ENCODE data around the gene UCMA. TPM values are rescaled to one million over a fixed set of nuclear protein-coding genes. Genes with fewer than 3 reads are reported as not detected.

UCMA gene
- total and polyA plus RNA-seq, 10 of the 15 experiments (the other 5 are each of a cell fraction or from before 2014, with no cell fraction given) = 0.15 TPM; not detected in 9

DNA sequence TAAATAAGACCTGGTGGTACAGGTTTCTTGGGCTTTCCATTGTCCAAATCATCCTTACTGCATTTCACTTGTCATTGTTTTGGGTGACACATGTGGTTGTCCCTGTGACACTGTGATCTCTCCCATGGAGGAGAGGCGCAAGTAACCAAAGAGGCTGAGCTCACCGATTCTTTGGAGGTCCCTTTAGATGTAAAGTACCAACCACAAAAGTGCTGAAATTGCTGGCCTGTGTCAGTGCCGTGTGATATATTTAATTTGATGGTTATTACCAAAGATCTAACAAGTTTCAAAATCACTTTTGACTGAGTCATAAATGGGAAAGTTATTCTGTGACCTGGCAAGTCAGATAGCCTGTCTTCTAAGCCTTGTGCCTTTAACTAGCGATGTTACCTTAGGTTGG lies 53.4 kb downstream of the UCMA start (continued):
- no peak for TF ChIP-seq TCF3 (IDR thresholded peaks at IDR 0.05; ENCODE audit: borderline replicate concordance, insufficient read depth, low read depth, low read length)
- TF ChIP-seq CBX5 (IDR thresholded peaks at IDR 0.05; ENCODE audit: low read depth) = no peak
- no peak for TF ChIP-seq ZSCAN29 (IDR thresholded peaks at IDR 0.05)
- no peak for TF ChIP-seq ZNF622 (IDR thresholded peaks at IDR 0.05)
- TF ChIP-seq RAD21 (IDR thresholded peaks at IDR 0.05; ENCODE audit: insufficient read depth, low read depth, low read length) = no peak

DNA sequence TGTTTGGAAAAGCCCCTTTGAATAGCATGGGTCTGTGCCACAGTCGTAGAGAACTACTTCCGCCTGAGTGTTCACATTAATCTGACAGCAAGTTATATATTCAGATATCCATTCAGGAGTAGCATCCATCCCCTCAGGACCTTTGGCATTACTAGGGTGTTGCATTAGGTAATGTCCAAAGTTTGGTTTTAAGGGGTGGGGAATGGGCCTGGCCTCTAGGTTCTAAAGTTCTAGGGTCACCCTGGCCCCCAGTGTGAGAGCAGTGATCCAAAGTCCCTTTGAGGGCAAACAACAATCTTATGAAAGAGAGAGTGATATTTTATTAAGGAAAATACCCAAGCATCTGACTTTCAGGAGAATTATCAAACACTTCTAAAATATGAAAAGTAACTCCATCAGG lies 60.6 kb downstream of the UCMA start:
- no peak for ATAC-seq
- H3K9me3 ChIP-seq (replicated peaks; ENCODE audit: control insufficient read depth, insufficient read depth, low read length) = no peaks in the 10 kb centered on the region
- no peak overlapping the region for H3K4me3 ChIP-seq
- H2AFZ ChIP-seq (ENCODE audit: control insufficient read depth, low read depth, low read length) = no peak overlapping the region
- no peaks in the 10 kb centered on the region for H4K20me1 ChIP-seq (ENCODE audit: control insufficient read depth, insufficient read depth)
- no peaks in the 10 kb centered on the region for H3K79me2 ChIP-seq (ENCODE audit: control insufficient read depth, insufficient read depth, low read length)
- 93% methylated on average over 2 of the region's 2 CpGs for WGBS (ENCODE audit: insufficient coverage, insufficient replicate concordance, low lambda C conversion rate, missing lambda C conversion rate)
- ChIA-PET RAD21 (ENCODE audit: unreplicated experiment) (no interaction called here), SMC1A (ENCODE audit: uncharacterized antibody, unreplicated experiment) (no interaction called here), POLR2A (interaction anchor here (0.6 kb wide), 1 partner anchor 12 kb away, joined by 3 read pairs; no protein-coding TSS in a partner anchor), CTCF (interaction anchor here (1.3 kb wide), 1 partner anchor 13 kb away, joined by 4 read pairs; no protein-coding TSS in a partner anchor)
- intact Hi-C loops (cut with micrococcal nuclease; ENCODE audit: unreplicated experiment) (no loop called here), in situ Hi-C loops (cut with MboI) (no loop called here)
- no peaks in the 10 kb centered on the region for H3K4me1 ChIP-seq (ENCODE audit: control insufficient read depth, insufficient read depth, low read length)
- no peak overlapping the region for H3K4me2 ChIP-seq (ENCODE audit: control insufficient read depth, insufficient read depth)
- no peak for DNase-seq (ENCODE audit: low read depth, low spot score)
- H3K36me3 ChIP-seq (ENCODE audit: control insufficient read depth in 2 of 2, insufficient read depth in 2 of 2, low read length in 1 of 2) = peaks cover 8 to 18% of the 10 kb centered on the region in 2 experiments
- H3K27me3 ChIP-seq (replicated peaks in 1 of 2; ENCODE audit: control insufficient read depth in 2 of 2, insufficient read depth in 2 of 2, low read length in 1 of 2) = no peaks in the 10 kb centered on the region
- BruUV-seq (replicated peaks) = no TSS peak
- no peak overlapping the region for H3K27ac ChIP-seq (ENCODE audit: control insufficient read depth, insufficient read depth)
- H3K9ac ChIP-seq (ENCODE audit: control insufficient read depth, insufficient read depth, low read length) = no peak overlapping the region
- FAIRE-seq = no peak
- TF ChIP-seq MTA2 (IDR thresholded peaks at IDR 0.05; ENCODE audit: low read depth) (no peak), FOXK2 (IDR thresholded peaks at IDR 0.05) (no peak), NR2F1 (conservative IDR thresholded peaks at IDR 0.05) (no peak), IKZF2 (IDR thresholded peaks at IDR 0.05) (no peak), NR2C2 (IDR thresholded peaks at IDR 0.05; ENCODE audit: borderline replicate concordance, control insufficient read depth, insufficient read length, low read depth) (no peak), TCF3 (IDR thresholded peaks at IDR 0.05; ENCODE audit: borderline replicate concordance, insufficient read depth, low read depth, low read length) (no peak), PAX5 (IDR thresholded peaks at IDR 0.05; ENCODE audit: borderline replicate concordance, low read depth, low read length) (no peak)
- TF ChIP-seq, protein P1, sequence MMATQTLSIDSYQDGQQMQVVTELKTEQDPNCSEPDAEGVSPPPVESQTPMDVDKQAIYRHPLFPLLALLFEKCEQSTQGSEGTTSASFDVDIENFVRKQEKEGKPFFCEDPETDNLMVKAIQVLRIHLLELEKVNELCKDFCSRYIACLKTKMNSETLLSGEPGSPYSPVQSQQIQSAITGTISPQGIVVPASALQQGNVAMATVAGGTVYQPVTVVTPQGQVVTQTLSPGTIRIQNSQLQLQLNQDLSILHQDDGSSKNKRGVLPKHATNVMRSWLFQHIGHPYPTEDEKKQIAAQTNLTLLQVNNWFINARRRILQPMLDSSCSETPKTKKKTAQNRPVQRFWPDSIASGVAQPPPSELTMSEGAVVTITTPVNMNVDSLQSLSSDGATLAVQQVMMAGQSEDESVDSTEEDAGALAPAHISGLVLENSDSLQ (IDR thresholded peaks at IDR 0.05) = no peak
- TF ChIP-seq, protein P2, sequence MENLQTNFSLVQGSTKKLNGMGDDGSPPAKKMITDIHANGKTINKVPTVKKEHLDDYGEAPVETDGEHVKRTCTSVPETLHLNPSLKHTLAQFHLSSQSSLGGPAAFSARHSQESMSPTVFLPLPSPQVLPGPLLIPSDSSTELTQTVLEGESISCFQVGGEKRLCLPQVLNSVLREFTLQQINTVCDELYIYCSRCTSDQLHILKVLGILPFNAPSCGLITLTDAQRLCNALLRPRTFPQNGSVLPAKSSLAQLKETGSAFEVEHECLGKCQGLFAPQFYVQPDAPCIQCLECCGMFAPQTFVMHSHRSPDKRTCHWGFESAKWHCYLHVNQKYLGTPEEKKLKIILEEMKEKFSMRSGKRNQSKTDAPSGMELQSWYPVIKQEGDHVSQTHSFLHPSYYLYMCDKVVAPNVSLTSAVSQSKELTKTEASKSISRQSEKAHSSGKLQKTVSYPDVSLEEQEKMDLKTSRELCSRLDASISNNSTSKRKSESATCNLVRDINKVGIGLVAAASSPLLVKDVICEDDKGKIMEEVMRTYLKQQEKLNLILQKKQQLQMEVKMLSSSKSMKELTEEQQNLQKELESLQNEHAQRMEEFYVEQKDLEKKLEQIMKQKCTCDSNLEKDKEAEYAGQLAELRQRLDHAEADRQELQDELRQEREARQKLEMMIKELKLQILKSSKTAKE (IDR thresholded peaks at IDR 0.05; ENCODE audit: low read depth, poor library complexity, severe bottlenecking) = no peak
- TF ChIP-seq, protein P3, sequence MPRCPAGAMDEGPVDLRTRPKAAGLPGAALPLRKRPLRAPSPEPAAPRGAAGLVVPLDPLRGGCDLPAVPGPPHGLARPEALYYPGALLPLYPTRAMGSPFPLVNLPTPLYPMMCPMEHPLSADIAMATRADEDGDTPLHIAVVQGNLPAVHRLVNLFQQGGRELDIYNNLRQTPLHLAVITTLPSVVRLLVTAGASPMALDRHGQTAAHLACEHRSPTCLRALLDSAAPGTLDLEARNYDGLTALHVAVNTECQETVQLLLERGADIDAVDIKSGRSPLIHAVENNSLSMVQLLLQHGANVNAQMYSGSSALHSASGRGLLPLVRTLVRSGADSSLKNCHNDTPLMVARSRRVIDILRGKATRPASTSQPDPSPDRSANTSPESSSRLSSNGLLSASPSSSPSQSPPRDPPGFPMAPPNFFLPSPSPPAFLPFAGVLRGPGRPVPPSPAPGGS (IDR thresholded peaks at IDR 0.05; ENCODE audit: borderline replicate concordance, insufficient read depth, low read depth, low read length, poor library complexity, severe bottlenecking) = no peak
- TF ChIP-seq, protein P4, sequence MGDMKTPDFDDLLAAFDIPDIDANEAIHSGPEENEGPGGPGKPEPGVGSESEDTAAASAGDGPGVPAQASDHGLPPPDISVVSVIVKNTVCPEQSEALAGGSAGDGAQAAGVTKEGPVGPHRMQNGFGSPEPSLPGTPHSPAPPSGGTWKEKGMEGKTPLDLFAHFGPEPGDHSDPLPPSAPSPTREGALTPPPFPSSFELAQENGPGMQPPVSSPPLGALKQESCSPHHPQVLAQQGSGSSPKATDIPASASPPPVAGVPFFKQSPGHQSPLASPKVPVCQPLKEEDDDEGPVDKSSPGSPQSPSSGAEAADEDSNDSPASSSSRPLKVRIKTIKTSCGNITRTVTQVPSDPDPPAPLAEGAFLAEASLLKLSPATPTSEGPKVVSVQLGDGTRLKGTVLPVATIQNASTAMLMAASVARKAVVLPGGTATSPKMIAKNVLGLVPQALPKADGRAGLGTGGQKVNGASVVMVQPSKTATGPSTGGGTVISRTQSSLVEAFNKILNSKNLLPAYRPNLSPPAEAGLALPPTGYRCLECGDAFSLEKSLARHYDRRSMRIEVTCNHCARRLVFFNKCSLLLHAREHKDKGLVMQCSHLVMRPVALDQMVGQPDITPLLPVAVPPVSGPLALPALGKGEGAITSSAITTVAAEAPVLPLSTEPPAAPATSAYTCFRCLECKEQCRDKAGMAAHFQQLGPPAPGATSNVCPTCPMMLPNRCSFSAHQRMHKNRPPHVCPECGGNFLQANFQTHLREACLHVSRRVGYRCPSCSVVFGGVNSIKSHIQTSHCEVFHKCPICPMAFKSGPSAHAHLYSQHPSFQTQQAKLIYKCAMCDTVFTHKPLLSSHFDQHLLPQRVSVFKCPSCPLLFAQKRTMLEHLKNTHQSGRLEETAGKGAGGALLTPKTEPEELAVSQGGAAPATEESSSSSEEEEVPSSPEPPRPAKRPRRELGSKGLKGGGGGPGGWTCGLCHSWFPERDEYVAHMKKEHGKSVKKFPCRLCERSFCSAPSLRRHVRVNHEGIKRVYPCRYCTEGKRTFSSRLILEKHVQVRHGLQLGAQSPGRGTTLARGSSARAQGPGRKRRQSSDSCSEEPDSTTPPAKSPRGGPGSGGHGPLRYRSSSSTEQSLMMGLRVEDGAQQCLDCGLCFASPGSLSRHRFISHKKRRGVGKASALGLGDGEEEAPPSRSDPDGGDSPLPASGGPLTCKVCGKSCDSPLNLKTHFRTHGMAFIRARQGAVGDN (IDR thresholded peaks at IDR 0.05) = no peak
